ENCODE measurements around the gene UTY. TPM values are rescaled to one million over a fixed set of nuclear protein-coding genes. Genes with fewer than 3 reads are reported as not detected.
"Not testable (repeated sequence)": the region's sequence is repeated elsewhere in the genome, so short reads cannot be mapped to it uniquely, and the experiment has no call there.

The UTY gene
- total RNA-seq, 3 donors from 2014 or later = 53.3 TPM; not detected in 2

DNA sequence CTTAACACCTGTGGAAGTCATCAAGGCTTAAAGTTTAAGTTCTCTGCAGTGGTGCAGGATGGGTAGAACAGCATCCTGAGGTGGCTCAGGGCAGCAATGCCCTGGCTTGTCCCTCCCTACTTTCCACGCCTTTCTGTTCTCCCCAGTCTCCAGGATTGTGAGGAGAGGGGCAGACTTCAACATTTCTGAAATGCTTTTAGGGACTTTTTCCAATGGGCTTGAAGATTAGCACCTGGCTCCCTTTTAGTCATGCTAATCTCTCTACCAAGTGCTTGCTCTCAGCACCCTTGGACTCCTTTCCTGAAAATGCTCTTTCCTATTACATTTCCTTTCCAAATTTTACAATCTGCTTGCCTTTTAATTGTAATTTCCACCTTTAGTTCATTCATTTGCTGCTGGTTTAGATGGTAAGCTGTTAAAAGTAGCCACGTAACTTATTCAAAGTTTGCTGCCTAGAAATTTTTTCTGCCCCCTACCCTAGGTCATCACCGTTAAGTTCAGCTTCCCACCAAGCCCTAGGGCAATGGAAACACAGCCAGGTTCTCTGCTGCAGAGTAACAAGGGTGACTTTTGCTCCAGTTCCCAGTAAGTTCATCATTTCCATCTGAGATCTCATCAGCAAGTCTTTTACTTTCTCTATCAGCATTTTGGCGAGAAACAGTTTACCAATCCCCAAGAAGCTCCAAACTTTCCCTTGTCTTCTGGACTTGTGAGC is 183.5 kb downstream of the UTY start:
- H3K4me1 ChIP-seq = no peaks in the 10 kb centered on the region
- no peaks in the 10 kb centered on the region for H3K9me3 ChIP-seq
- no peak overlapping the region for H3K27ac ChIP-seq
- no peaks in the 10 kb centered on the region for H3K27me3 ChIP-seq
- TF ChIP-seq, protein P1, sequence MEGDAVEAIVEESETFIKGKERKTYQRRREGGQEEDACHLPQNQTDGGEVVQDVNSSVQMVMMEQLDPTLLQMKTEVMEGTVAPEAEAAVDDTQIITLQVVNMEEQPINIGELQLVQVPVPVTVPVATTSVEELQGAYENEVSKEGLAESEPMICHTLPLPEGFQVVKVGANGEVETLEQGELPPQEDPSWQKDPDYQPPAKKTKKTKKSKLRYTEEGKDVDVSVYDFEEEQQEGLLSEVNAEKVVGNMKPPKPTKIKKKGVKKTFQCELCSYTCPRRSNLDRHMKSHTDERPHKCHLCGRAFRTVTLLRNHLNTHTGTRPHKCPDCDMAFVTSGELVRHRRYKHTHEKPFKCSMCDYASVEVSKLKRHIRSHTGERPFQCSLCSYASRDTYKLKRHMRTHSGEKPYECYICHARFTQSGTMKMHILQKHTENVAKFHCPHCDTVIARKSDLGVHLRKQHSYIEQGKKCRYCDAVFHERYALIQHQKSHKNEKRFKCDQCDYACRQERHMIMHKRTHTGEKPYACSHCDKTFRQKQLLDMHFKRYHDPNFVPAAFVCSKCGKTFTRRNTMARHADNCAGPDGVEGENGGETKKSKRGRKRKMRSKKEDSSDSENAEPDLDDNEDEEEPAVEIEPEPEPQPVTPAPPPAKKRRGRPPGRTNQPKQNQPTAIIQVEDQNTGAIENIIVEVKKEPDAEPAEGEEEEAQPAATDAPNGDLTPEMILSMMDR (IDR thresholded peaks at IDR 0.05) = no peak
- TF ChIP-seq POLR2AphosphoS5 (IDR thresholded peaks at IDR 0.05) (no peak), POLR2A (IDR thresholded peaks at IDR 0.05) (no peak)
- H3K4me3 ChIP-seq = no peak overlapping the region
- H3K36me3 ChIP-seq = no peaks in the 10 kb centered on the region
- intact Hi-C loops (cut with DNase I; ENCODE audit: low total_unique reads) = no loop called here
- no peak for DNase-seq (ENCODE audit: low spot score in 2 of 2)

DNA sequence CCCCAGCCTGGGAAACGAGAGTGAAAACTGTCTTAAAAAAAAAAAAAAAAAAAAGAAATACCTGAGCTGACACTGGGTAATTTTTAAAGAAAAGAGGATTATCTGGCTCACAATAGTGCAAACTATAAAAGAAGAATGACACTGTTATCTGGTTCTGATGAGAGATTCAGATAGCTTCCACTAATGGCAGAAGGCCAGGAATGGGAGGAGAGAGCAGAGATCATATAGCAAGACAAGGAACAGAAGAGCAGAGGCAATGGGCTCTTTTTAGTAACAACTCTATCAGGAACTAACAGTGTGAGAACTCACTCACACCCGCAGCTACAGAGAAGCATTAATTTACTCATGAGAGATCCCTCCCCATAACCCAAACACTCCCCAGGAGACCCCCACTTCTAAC is 184.8 kb downstream of the UTY start:
- no peak for DNase-seq (ENCODE audit: low spot score in 2 of 2)
- intact Hi-C loops (cut with DNase I; ENCODE audit: low total_unique reads) = no loop called here
- Histone ChIP-seq H3K4me3 (no peak overlapping the region), H3K9me3 (no peaks in the 10 kb centered on the region), H3K36me3 (no peaks in the 10 kb centered on the region), H3K27ac (no peak overlapping the region), H3K4me1 (no peaks in the 10 kb centered on the region), H3K27me3 (no peaks in the 10 kb centered on the region)
- no peak for TF ChIP-seq POLR2AphosphoS5 (IDR thresholded peaks at IDR 0.05)
- TF ChIP-seq, protein P1 (IDR thresholded peaks at IDR 0.05) = no peak
- TF ChIP-seq POLR2A (IDR thresholded peaks at IDR 0.05) = no peak

DNA sequence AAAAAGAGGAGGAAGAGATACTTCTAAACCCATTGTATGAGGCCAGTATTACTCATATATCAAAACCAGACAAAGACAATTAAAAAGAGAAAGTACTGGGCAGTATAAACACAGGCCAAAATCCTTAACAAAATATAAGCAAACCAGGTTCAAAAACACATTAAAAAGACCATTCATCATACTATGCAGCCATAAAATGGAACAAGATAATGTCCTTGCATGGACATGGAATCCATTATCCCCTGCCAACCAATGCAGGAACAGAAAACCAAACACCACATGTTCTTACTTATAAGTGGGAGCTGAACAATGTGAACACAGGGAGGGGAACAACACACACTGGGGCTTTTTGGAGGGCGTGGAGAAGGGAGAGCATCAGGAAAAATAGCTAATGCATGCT is 188.6 kb downstream of the UTY start:
- intact Hi-C loops (cut with DNase I; ENCODE audit: low total_unique reads) = no loop called here
- no peak for TF ChIP-seq POLR2AphosphoS5 (IDR thresholded peaks at IDR 0.05)
- TF ChIP-seq POLR2A (IDR thresholded peaks at IDR 0.05) = no peak
- TF ChIP-seq, protein P1 (IDR thresholded peaks at IDR 0.05) = no peak
- Histone ChIP-seq H3K9me3 (no peaks in the 10 kb centered on the region), H3K4me1 (no peaks in the 10 kb centered on the region), H3K4me3 (no peak overlapping the region), H3K36me3 (no peaks in the 10 kb centered on the region), H3K27me3 (no peaks in the 10 kb centered on the region), H3K27ac (no peak overlapping the region)
- no peak for DNase-seq (ENCODE audit: low spot score in 2 of 2)

DNA sequence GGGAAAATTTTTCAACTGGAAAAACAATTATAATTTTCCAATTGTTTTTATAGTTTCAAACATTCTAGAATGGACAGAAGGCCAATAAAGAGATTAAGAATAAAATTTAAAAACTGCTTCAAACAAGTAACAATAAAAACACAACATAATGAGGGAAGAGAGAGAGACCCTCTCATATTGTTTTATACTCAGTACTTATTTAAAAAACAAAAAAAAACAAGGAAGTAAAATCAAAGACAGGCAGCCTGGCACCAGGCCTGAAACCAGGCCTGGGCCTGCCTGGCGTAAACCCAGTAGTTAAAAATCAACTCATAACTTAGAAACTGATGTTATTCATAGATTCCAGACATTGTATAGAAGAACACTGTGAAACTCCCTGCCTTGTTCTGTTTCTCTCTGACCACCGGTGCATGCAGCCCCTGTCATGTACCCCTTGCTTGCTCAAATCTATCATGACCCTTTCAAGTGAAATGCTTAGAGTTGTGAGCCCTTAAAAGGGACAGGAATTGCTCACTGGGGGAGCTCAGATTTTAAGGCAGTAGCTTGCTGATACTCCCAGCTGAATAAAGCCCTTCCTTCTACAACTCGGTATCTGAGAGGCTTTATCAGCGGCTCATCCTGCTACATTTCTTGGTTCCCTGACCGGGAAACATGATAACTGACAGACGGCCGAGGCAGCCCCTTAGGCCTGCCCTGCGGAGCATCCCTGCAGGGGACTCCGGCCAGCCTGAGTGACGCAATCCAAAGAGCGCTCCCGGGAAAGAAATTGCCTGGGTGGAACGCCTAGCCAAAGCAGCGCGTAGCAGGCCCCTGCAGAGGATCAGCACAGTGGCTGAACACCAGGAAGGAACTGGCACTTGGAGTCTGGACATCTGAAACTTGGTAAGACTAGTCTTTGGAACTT is 197.4 kb downstream of the UTY start:
- DNase-seq (ENCODE audit: low spot score in 2 of 2); H3K27me3 ChIP-seq; H3K36me3 ChIP-seq; H3K4me1 ChIP-seq; intact Hi-C loops (cut with DNase I; ENCODE audit: low total_unique reads); H3K27ac ChIP-seq; H3K4me3 ChIP-seq; H3K9me3 ChIP-seq: not testable (repeated sequence)

DNA sequence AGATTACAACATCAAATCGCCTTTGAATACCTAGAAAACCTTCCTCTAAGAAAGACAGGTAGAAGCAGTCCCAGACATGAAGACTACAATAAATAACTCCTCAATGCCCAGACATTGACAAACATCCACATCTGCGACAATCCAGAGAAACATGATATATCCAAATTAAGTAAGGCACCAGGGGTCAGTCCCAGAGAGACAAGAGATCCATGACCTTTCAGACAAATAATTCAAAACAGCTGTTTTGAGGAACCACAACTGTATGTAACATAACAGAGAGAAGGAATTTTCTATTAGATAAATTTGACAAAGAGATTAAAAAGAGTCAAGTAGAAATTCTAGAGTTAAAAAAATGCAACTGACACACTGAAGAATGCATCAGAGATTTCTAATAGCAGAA is 200.3 kb downstream of the UTY start:
- Histone ChIP-seq H3K27ac (no peak overlapping the region), H3K27me3 (no peaks in the 10 kb centered on the region), H3K9me3 (no peaks in the 10 kb centered on the region), H3K36me3 (no peaks in the 10 kb centered on the region), H3K4me3 (no peak overlapping the region), H3K4me1 (no peaks in the 10 kb centered on the region)
- intact Hi-C loops (cut with DNase I; ENCODE audit: low total_unique reads) = no loop called here
- TF ChIP-seq POLR2AphosphoS5 (IDR thresholded peaks at IDR 0.05) = no peak
- TF ChIP-seq, protein P1 (IDR thresholded peaks at IDR 0.05) = no peak
- no peak for TF ChIP-seq POLR2A (IDR thresholded peaks at IDR 0.05)
- DNase-seq (ENCODE audit: low spot score in 2 of 2) = no peak

Data from breast epithelium (tissue), 4 donors.